Spleen (tissue), 11 donors: ENCODE results near the gene CENPL. TPM values are rescaled to one million over a fixed set of nuclear protein-coding genes. Genes with fewer than 3 reads are reported as not detected.
"Not testable (repeated sequence)": the region's sequence is repeated elsewhere in the genome, so short reads cannot be mapped to it uniquely, and the experiment has no call there.

Experiments used
- DNase-seq: peaks from one replicate; pipeline ENCODE4 v3.0.0-alpha.2; 2020
- H3K27ac ChIP-seq, 8 donors: fragments of 200-600 bp; sonication (generic) in 7 of 8; 1 replicate in 4 of 8; 2 replicates in 4 of 8; pipeline versions ENCODE4 v1.5.0 to v1.8.0; 2016 to 2021; ENCODE audit warnings: inconsistent platforms in 4 of 8, mild to moderate bottlenecking in 4 of 8, moderate library complexity in 1 of 8
- H3K27me3 ChIP-seq, 7 donors: fragments of 200-600 bp; sonication (generic) in 6 of 7; replicated peaks in 1 of 7; 1 replicate in 4 of 7; 2 replicates in 3 of 7; pipeline versions ENCODE4 v1.5.0 to v1.8.0; 2016 to 2021; ENCODE audit warnings: inconsistent platforms in 3 of 7, mild to moderate bottlenecking in 1 of 7
- H3K36me3 ChIP-seq, 6 donors: fragments of 200-600 bp; sonication (generic) in 5 of 6; 1 replicate in 4 of 6; 2 replicates in 2 of 6; pipeline versions ENCODE4 v1.5.0 to v1.8.0; 2016 to 2021; ENCODE audit warnings: inconsistent platforms in 2 of 6
- H3K4me1 ChIP-seq, 6 donors: fragments of 200-600 bp; sonication (generic) in 5 of 6; 1 replicate in 3 of 6; 2 replicates in 3 of 6; pipeline versions ENCODE4 v1.5.0 to v1.8.0; 2016 to 2021; ENCODE audit warnings: inconsistent platforms in 3 of 6
- H3K4me3 ChIP-seq, 8 donors: fragments of 200-600 bp; sonication (generic) in 7 of 8; 1 replicate in 4 of 8; 2 replicates in 4 of 8; pipeline versions ENCODE4 v1.5.0 to v1.8.0; 2016 to 2021; ENCODE audit warnings: inconsistent platforms in 4 of 8, mild to moderate bottlenecking in 4 of 8, moderate library complexity in 2 of 8
- H3K9me3 ChIP-seq, 8 donors: fragments of 200-600 bp; sonication (generic) in 7 of 8; 1 replicate in 4 of 8; 2 replicates in 4 of 8; pipeline versions ENCODE4 v1.5.0 to v1.8.0; 2016 to 2021; ENCODE audit warnings: inconsistent platforms in 4 of 8
- POLR2A ChIP-seq, 3 donors: fragments of 450-650 bp; IDR thresholded peaks; one replicate each; pipeline ENCODE4 v1.5.1; 2017; ENCODE audit warnings: antibody characterized with exemption in 3 of 3, mild to moderate bottlenecking in 1 of 3
- POLR2AphosphoS5 ChIP-seq, 3 donors: sonication (generic); formaldehyde crosslinking; IDR thresholded peaks; one replicate each; pipeline ENCODE4 v1.5.1; 2017; ENCODE audit warnings: antibody characterized with exemption in 3 of 3
- WGBS, 5 donors: extraction: QIAGEN DNeasy Blood & Tissue Kit in 3 of 5; methylation state at CpG; one replicate each; pipeline versions ENCODE4 v1.1.5 to v1.1.7; 2013 to 2018; 5-methylcytosine and 5-hydroxymethylcytosine counted together
- intact Hi-C: fragments of 100-400 bp; cut with DNase I; formaldehyde crosslinking; loops from one replicate; pipeline ENCODE4 v1.15.0; 2023; ENCODE audit warnings: low total_unique reads
- polyA plus RNA-seq, 3 donors: library from polyadenylated mRNA; stranded (reverse); fragments of 200-250 nt; gene quantifications; one replicate each; pipeline ENCODE4 v1.2.1, GENCODE V29; 2013
- total RNA-seq, 7 donors: library from RNA; depleted of rRNA in 3 of 7; stranded (reverse); fragments of >200 nt in 3 of 7; fragmentation: NEBNext Ultra II Directional in 4 of 7; extraction: Animal tissue kit (Norgen Biotek cat#: 25700) in 4 of 7; gene quantifications; one replicate each; pipeline versions ENCODE4 v1.1.0 to v1.2.1, GENCODE V29; 2016 to 2021
- TF ChIP-seq, protein P1 (sequence below), 11 experiments: fragments of 200-600 bp in 7 of 11; fragments of 450-650 bp in 4 of 11; sonication (generic) in 4 of 11; IDR thresholded peaks in 8 of 11; conservative IDR thresholded peaks in 3 of 11; 1 replicate in 7 of 11; 2 replicates in 4 of 11; pipeline versions ENCODE4 v1.4.0 to v1.8.0; 2016 to 2021; ENCODE audit warnings: antibody characterized with exemption in 11 of 11, inconsistent platforms in 4 of 11, mild to moderate bottlenecking in 1 of 11
- donor health status: healthy with polysubstance abuse.
- donor health status: DM: no; HTN: no; CAD: no; lungs with moderate emphysema.
- donor health status: DM: no; HTN: no; CAD: no.
- donor health status: Bipolar disorder and iron deficiency.
- donor health status: healthy.
- donor health status: DM: no; HTN: no; CAD: no.
- donor health status: DM: yes; HTN: yes; CAD: no.

Gene CENPL
- total and polyA plus RNA-seq, 10 donors = 2.4 to 22.2 (median 6.3) TPM

DNA sequence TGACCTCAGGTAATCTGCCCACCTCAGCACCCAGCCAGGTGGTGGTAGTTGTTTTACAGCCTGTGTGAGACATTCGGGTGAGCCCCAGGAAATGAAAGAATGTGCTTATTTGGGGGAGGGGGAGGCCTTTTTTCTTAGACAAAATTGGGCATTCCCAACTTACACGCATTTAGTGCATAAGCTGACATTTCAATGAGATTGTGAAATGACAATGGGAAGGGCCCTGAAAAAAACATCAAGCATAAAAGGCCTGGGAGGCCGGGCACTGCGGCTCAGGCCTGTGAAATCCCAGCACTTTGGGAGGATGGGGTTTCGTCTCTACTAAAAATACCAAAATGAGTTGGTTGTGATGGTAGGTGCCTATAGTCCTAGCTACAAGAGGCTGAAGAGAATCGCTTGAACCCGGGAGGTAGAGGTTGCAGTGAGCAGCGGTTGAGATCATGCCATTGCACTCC, 38.1 kb upstream of the CENPL start:
- no peak for DNase-seq
- H3K4me1 ChIP-seq = peaks cover 28 to 50% (median 36%) of the 10 kb centered on the region in 6 donors
- H3K27ac ChIP-seq = peak overlapping the region in 1 of 8 donors; percentile 16
- H3K36me3 ChIP-seq = peaks cover 0 to 90% (median 59%) of the 10 kb centered on the region in 6 donors
- TF ChIP-seq POLR2A (IDR thresholded peaks at IDR 0.05) = no peak
- TF ChIP-seq POLR2AphosphoS5 (IDR thresholded peaks at IDR 0.05) = no peak
- TF ChIP-seq, protein P1, sequence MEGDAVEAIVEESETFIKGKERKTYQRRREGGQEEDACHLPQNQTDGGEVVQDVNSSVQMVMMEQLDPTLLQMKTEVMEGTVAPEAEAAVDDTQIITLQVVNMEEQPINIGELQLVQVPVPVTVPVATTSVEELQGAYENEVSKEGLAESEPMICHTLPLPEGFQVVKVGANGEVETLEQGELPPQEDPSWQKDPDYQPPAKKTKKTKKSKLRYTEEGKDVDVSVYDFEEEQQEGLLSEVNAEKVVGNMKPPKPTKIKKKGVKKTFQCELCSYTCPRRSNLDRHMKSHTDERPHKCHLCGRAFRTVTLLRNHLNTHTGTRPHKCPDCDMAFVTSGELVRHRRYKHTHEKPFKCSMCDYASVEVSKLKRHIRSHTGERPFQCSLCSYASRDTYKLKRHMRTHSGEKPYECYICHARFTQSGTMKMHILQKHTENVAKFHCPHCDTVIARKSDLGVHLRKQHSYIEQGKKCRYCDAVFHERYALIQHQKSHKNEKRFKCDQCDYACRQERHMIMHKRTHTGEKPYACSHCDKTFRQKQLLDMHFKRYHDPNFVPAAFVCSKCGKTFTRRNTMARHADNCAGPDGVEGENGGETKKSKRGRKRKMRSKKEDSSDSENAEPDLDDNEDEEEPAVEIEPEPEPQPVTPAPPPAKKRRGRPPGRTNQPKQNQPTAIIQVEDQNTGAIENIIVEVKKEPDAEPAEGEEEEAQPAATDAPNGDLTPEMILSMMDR (IDR thresholded peaks at IDR 0.05 in 8 of 11, conservative IDR thresholded peaks at IDR 0.05 in 3 of 11) = no peak
- H3K4me3 ChIP-seq = no peak overlapping the region
- intact Hi-C loops = loop anchor here (10.0 kb wide), 1 partner anchor 72 kb away; no protein-coding TSS in a partner anchor
- H3K27me3 ChIP-seq = no peaks in the 10 kb centered on the region
- H3K9me3 ChIP-seq = no peaks in the 10 kb centered on the region
- 60 to 75% (median 68%) methylated on average over 8 of the region's 8 CpGs for WGBS, 5 donors

DNA sequence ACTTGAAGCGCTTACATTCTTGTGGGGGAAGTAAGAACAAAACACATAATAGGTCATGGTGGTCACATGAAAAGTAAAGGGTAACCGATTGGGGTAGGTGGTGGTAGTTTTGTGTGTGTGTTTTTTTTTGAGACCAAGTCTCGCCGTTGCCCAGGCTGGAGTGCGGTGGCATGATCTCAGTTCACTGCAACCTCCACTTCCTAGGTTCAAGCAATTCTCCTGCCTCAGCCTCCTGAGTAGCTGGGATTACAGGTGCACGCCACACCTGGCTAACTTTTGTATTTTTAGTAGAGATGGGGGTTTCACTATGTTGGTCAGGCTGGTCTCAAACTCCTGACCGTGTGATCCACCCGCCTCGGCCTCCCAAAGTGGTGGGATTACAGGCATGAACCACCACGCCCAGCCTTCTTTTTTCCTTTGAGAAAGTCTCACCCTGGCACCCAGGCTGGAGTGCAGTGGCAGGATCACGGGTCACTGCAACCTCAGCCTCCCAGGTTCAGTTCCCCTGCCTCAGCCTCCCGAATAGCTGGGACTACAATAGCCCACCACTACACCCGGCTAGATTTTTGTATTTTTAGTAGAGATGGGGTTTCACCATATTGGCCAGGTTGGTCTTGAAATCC, 37.6 kb upstream of the CENPL start:
- H3K27me3 ChIP-seq, DNase-seq, H3K4me3 ChIP-seq, H3K9me3 ChIP-seq: not testable (repeated sequence)
- Histone ChIP-seq H3K27ac (peak overlapping the region in 1 of 8 donors; percentile 16), H3K36me3 (peaks cover 0 to 96% (median 63%) of the 10 kb centered on the region in 6 donors), H3K4me1 (peaks cover 28 to 46% (median 35%) of the 10 kb centered on the region in 6 donors)
- intact Hi-C loops = loop anchor here (10.0 kb wide), 1 partner anchor 73 kb away; no protein-coding TSS in a partner anchor
- 75 to 80% (median 75%) methylated on average over 13 of the region's 13 CpGs for WGBS, 5 donors
- TF ChIP-seq POLR2AphosphoS5 (IDR thresholded peaks at IDR 0.05) = peak in 2 of 3 donors; percentile 17 to 48

DNA sequence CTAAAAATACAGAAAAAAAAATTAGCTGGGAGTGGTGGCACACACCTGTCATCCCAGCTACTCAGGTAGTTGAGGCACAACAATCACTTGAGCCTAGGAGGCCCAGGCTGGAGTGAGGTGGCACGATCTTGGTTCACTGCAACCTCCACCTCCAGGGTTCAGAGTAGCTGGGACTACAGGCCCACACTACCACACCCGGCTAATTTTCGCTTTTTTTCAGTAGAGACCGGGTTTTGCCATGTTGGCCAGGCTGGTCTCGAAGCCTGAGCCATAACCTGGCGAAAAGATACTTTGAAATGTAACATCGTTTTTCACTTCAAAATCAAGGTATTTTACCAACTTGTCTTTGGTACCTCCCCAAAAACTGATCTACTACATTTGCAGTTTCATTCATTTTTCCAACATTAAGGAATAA, 37.1 kb upstream of the CENPL start:
- peaks cover 0 to 100% (median 67%) of the 10 kb centered on the region in 6 donors for H3K36me3 ChIP-seq
- 89 to 92% (median 90%) methylated on average over 7 of the region's 7 CpGs for whole genome bisulfite sequencing, 5 donors
- H3K27me3 ChIP-seq = no peaks in the 10 kb centered on the region
- peaks cover 25 to 41% (median 31%) of the 10 kb centered on the region in 6 donors for H3K4me1 ChIP-seq
- intact Hi-C loops = loop anchor here (10.0 kb wide), 1 partner anchor 73 kb away; no protein-coding TSS in a partner anchor
- no peaks in the 10 kb centered on the region for H3K9me3 ChIP-seq
- H3K27ac ChIP-seq = no peak overlapping the region
- no peak overlapping the region for H3K4me3 ChIP-seq
- TF ChIP-seq, protein P1 (IDR thresholded peaks at IDR 0.05 in 8 of 11, conservative IDR thresholded peaks at IDR 0.05 in 3 of 11) = no peak
- TF ChIP-seq POLR2A (IDR thresholded peaks at IDR 0.05) = no peak
- TF ChIP-seq POLR2AphosphoS5 (IDR thresholded peaks at IDR 0.05) = no peak
- DNase-seq = no peak

DNA sequence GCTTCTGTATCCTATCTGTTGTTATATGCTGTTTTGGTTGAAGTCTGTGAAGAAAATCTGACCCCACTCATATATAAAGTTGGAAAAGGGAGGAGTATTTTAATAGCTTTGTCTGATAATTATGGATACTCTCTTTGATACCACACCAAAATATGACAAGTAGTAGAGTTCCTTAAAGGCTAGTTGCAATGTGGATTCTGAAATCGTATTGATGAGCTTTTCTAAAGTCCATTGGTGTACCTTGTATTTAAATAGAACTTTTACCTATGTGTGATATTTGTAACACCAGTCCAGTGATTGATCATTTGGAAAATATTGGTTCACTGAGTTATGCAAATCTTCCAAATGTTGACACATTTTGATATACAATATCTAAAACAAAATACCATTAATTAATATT, 35.4 kb upstream of the CENPL start:
- WGBS, 5 donors = 91 to 100% (median 92%) methylated on average over 1 of the region's 1 CpG
- peaks cover 10 to 24% (median 15%) of the 10 kb centered on the region in 6 donors for H3K4me1 ChIP-seq
- no peak overlapping the region for H3K4me3 ChIP-seq
- H3K27me3 ChIP-seq = no peaks in the 10 kb centered on the region
- no peaks in the 10 kb centered on the region for H3K9me3 ChIP-seq
- TF ChIP-seq, protein P1 (IDR thresholded peaks at IDR 0.05 in 8 of 11, conservative IDR thresholded peaks at IDR 0.05 in 3 of 11) = no peak
- no peak for TF ChIP-seq POLR2A (IDR thresholded peaks at IDR 0.05)
- no peak for TF ChIP-seq POLR2AphosphoS5 (IDR thresholded peaks at IDR 0.05)
- no peak overlapping the region for H3K27ac ChIP-seq
- intact Hi-C loops = loop anchor here (10.0 kb wide), 1 partner anchor 75 kb away; no protein-coding TSS in a partner anchor
- H3K36me3 ChIP-seq = peaks cover 0 to 100% (median 76%) of the 10 kb centered on the region in 6 donors
- no peak for DNase-seq
